SKM-1 treated with dmso at 0.1 percent for 144 hours (cell line): ENCODE measurements around the gene CTRB1.
"Not testable (repeated sequence)": the region's sequence is repeated elsewhere in the genome, so short reads cannot be mapped to it uniquely, and the experiment has no call there.

ENCODE experiments used
- DNase-seq: peaks from one replicate; lab custom pipeline; 2025; ENCODE audit not compliant: unreplicated experiment; lab: John Stamatoyannopoulos, UW

Gene CTRB1

DNA sequence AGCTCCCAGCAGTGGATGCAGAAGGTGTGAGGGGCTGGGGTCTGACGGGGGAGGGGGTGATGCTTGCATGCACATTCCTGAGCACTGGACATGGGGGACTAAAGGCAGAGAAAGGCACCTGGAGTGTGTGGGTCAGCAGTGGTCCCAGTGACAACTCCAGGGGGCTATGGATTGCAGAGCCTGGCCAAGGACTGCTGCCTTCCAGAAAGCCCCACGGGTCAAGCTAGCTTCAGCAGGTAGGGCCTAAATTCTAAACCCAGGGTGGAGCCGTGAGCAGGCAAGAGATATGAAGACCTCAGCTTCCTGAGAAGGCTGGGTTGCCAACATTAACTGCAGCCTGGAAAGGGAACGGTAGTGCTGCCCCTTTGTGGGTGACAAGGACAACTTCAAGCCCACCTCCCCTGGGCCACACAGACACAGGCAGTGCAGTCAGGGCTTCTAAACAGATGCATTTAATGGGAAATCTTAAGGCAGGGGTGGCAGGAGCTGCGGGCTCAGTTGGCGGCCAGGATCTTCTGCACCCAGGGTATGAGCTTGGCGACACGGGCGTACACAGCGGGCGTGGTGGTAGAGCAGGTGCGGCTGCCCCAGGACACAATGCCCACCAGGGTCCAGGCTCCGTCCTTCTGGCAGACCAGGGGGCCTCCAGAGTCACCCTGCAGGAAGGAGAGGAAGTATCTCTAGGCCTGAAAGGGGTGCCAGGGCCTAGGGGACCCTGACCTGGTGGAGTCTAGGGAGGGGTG is 14.9 kb upstream of the CTRB1 start:
- DNase-seq = no peak

DNA sequence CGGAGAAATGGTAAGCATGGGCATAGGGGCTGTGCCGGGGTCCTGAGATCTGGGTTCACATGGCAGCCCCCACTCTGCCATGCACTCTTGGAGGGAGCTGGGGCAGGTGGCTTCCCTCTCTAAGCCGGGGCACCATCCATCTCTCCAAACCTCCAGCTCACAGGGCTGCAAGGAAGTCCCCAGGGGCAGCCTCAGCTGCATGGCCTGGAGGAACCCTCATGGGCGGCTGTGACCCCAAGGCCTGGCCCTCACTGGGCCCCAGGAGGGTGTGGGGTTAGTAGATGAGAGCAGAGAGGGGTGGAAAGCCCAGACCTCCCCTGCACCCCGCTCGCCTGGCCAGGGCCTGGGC is 14.4 kb upstream of the CTRB1 start:
- no peak for DNase-seq

GRCh38 chr16:75204905-75205304 is 13.9 kb upstream of the CTRB1 start:
- DNase-seq = not testable (repeated sequence)

DNA sequence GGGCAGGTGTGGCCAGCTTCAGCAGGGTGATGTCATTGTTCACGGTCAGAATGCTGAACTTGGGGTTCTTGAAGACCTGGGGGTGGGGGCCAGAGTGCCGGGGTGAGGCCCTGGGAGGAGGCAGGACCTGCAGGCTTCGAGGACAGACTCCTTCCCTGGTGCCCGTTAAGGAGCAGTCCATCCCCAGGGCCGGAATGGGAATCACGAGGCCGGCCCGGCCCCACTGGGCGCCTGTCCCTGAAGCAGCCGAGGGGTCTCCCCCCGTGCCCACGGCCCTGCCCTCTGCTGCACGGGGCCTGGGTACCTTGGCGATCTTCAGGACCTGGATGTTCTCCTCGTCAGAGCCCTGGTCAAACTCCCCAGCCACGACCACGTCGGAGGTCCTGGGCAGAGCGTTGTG is 13.3 kb upstream of the CTRB1 start:
- DNase-seq = not testable (repeated sequence)

GRCh38 chr16:75205961-75206748 is 12.6 kb upstream of the CTRB1 start:
- DNase-seq = not testable (repeated sequence)

DNA sequence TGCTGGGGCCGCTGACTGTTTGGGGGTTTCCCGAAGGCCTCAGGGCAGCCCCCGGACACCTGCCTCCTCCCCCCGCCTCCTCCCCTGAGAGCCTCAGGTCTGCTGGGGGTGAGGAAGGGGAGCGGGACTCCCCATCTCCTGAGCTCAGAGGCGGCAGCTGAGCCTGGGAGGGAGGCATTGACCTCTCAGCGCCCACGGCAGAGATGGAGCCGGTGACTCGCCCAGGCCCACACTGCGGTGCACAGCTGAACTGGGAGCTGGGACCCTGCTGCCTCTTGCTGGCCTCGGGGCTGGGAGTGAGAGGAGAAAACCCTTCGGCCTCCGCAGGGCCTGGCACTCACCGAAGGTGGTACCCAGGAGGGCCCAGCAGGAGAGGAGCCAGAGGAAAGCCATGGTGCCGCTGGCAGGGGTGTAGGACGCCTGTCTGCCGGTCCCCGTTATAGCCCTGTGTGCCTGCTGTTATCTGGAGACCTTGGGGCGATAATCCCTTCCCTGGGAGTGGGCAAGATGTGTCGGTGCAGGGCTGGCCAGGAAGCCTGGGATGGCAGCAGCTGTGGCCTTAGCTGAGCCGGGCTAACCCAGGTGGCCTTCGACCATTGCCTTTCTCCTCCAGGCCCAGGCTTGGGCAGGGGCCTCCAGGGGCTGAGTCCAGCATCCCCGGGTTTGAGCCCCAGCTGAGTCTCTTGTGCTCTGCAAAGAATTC is 11.9 kb upstream of the CTRB1 start, which contains the start of gene CTRB2:
CTRB2 (minus strand) TSS at position 413 of the 703 bp plus-strand sequence; CDS start at position 393, 20 bp downstream.
- no peak for DNase-seq

DNA sequence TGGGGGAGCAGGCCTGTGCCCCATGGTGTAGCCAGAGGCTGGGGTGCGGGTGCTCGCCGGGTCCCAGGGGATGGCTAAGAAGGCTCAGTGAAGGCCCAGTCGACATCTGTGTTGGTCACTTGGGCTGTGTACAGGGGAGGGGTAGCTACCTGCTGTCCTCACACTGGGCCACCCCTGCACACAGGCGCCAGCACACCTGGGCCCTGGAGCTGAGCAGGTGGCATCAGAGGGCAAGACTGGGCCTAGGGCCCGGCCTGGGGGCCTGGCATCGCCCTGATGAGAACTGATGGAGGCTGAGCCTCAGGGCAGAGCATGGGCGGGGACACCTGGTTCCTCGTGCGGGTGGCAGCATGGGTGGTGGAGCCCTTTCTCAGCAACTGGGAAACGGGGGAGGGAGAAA is 11.0 kb upstream of the CTRB1 start:
- DNase-seq = no peak

- DNase-seq = no peak
These were observed 10.5 kb upstream of the CTRB1 start for GRCh38 chr16:75208242-75208825.

DNA sequence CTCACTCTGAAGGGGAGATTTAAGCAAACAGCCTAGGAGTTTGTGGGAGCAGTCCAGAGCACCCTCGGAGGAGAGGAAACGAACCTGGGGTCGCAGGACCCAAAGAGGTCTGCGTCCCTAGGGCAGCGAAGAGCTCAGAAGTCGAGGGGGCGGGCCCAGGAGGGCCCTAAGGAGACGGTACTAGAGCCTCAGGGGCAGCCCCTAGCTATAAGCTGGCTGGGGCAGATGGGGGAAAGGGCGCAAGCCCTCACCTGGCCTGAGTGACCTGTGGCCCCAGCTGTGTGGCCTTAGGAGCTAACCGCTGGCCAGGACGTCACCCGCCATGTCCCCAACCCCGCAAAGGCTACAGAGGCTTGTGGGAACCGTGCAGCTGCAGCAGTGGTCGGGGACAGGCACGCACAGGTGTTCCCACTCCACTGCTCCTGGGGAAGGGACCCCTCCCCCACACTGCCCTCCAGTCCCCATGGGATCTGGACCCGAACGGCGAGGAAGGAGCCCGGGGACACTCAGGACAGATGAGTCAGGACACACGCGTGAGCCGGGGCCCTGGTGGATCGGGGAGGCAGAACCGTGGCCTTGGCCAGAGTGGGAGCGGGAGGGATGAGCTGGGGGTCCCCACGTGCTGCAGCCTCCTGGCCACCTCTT is 9.8 kb upstream of the CTRB1 start:
- no peak for DNase-seq

GRCh38 chr16:75209514-75209913 is 9.3 kb upstream of the CTRB1 start:
- DNase-seq = not testable (repeated sequence)

- DNase-seq = no peak
These were observed 8.8 kb upstream of the CTRB1 start for GRCh38 chr16:75209944-75210343.

DNA sequence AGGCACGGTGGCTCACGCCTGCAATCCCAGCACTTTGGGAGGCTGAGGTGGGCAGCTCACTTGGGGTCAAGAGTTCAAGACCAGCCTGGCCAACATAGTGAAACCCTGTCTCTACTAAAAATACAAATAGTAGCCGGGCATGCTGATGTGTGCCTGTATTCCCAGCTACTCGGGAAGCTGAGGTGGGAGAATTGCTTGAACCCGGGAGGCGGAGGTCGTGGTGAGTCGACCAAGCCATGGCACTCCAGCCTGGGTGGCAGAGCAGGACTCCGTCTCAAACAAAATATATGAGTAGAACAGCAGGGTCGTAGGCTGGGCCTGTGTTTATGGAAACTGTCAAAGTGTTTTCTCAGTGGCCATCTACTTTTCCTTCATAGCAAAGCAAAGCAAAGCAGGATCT is 7.5 kb upstream of the CTRB1 start:
- DNase-seq = not testable (repeated sequence)

- no peak for DNase-seq
These were observed 2.7 kb upstream of the CTRB1 start for GRCh38 chr16:75216127-75216526.

GRCh38 chr16:75216576-75216975 is 2.2 kb upstream of the CTRB1 start:
- DNase-seq = no peak

- no peak for DNase-seq
These were observed 1.4 kb upstream of the CTRB1 start for GRCh38 chr16:75217389-75217851.

GRCh38 chr16:75219088-75219487 is 300 bp downstream of the CTRB1 start:
- no peak for DNase-seq

- DNase-seq = no peak
These were observed 1.1 kb downstream of the CTRB1 start for GRCh38 chr16:75219838-75220237.

DNA sequence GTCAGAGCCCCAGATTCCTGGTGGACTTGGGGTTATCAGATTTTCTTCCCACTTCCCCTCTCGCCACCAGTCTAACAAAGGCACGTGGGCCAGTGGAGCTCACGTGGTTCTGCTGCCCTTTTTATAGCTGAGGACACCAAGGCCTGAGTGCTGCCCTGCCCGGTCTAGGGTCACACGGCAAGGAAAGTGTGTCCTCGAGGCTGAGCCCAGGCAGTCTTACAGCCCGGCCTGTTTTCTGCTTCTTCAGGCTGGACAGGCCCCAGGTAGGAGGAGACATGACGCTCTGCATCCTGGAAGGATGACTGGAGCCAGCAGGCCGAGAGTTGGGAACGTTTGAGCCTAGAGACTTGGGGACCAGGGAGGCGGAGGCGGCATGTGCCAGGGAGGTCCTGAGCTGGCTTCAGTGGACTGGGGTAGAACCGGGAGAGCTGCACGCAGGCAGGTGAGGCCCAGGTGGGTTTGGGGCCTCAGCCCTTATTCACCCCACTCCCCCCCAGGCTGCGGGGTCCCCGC is 3.5 kb downstream of the CTRB1 start:
- DNase-seq = no peak

DNA sequence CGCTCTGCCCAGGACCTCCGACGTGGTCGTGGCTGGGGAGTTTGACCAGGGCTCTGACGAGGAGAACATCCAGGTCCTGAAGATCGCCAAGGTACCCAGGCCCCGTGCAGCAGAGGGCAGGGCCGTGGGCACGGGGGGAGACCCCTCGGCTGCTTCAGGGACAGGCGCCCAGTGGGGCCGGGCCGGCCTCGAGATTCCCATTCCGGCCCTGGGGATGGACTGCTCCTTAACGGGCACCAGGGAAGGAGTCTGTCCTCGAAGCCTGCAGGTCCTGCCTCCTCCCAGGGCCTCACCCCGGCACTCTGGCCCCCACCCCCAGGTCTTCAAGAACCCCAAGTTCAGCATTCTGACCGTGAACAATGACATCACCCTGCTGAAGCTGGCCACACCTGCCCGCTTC is 4.3 kb downstream of the CTRB1 start:
- not testable (repeated sequence) for DNase-seq

- DNase-seq = no peak
These were observed 5.7 kb downstream of the CTRB1 start for GRCh38 chr16:75224306-75225082.
